ENCODE data around the gene NUP160.
"Not testable (repeated sequence)": the region's sequence is repeated elsewhere in the genome, so short reads cannot be mapped to it uniquely, and the experiment has no call there.

Gene NUP160

DNA sequence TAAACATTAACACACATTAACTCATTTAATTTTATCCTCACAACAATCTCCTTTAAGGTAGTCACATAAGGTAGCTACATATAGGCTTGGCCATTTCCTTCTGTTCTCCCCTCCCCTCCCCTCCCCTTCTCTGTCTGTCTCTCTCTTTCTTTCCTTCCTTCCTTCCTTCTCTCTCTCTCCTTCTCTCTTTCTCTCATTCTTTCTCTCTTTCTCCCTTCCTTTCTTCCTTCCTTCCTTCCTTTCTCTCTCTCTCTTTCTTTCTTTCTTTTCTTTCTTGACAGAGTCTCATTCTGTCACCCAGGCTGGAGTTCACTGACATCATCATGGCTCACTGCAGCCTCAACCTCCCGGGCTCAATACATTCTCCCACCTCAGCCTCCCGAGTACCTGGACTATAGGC is 22.3 kb upstream of the NUP160 start:
- POLR2A ChIA-PET, result no interaction called here

DNA sequence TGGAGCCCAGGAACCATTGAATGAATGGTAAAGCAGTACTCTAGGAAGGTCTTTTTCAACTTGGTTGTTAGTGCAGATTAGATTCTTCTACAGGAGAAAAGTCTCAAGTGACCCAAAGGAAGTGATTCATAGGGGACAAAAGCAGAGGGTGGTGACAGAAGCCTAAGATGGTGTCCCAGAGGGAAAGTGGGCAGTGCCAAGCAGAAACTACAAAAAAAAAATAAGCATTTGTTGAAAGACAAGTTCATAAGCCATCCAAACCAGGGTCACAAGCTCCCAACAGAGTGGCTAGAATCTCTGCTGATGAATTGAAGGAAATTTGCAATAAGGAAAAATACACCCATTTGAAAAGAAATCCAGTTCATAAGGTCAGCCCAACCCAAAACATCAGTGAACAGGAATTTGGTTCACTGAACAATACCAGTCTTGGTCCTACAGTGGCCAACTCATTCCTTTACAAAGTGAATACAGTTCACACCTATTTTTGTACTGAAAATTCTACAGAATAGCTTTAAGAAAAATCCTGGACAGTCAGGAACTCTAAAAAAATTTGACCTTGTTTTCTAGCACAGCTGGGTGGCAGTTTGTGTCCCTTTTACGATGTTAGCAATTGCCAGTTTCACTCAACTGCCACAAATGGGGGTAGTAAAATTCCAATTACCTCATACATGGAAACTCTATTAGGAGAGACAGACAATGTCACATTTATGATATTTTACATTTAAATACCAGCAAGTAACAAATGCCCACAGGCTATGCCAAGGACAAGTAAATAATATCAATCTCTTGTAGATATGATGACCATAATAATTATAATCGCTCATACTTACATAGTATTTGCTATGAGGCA is 21.6 kb upstream of the NUP160 start:
- no peak for DNase-seq (ENCODE audit: low read depth, low spot score)
- CTCF ChIA-PET, result interaction anchor here (0.6 to 1.0 kb wide), 2 partner anchors 57 to 240 kb away, joined by 3 read pairs; no protein-coding TSS in a partner anchor
- POLR2A ChIA-PET, result no interaction called here
- H3K4me3 ChIP-seq (ENCODE audit: low read depth, low read length), result no peak overlapping the region
- TF ChIP-seq, protein P1, sequence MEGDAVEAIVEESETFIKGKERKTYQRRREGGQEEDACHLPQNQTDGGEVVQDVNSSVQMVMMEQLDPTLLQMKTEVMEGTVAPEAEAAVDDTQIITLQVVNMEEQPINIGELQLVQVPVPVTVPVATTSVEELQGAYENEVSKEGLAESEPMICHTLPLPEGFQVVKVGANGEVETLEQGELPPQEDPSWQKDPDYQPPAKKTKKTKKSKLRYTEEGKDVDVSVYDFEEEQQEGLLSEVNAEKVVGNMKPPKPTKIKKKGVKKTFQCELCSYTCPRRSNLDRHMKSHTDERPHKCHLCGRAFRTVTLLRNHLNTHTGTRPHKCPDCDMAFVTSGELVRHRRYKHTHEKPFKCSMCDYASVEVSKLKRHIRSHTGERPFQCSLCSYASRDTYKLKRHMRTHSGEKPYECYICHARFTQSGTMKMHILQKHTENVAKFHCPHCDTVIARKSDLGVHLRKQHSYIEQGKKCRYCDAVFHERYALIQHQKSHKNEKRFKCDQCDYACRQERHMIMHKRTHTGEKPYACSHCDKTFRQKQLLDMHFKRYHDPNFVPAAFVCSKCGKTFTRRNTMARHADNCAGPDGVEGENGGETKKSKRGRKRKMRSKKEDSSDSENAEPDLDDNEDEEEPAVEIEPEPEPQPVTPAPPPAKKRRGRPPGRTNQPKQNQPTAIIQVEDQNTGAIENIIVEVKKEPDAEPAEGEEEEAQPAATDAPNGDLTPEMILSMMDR (IDR thresholded peaks at IDR 0.05; ENCODE audit: insufficient read depth, low read length, missing control alignments), result no peak

More for the DNA sequence above, 22.3 kb upstream of the NUP160 start:
- DNase-seq (ENCODE audit: low read depth, low spot score), result no peak
- TF ChIP-seq, protein P1 (IDR thresholded peaks at IDR 0.05; ENCODE audit: insufficient read depth, low read length, missing control alignments), result no peak
- no peak overlapping the region for H3K4me3 ChIP-seq (ENCODE audit: low read depth, low read length)
- CTCF ChIA-PET, result no interaction called here

DNA sequence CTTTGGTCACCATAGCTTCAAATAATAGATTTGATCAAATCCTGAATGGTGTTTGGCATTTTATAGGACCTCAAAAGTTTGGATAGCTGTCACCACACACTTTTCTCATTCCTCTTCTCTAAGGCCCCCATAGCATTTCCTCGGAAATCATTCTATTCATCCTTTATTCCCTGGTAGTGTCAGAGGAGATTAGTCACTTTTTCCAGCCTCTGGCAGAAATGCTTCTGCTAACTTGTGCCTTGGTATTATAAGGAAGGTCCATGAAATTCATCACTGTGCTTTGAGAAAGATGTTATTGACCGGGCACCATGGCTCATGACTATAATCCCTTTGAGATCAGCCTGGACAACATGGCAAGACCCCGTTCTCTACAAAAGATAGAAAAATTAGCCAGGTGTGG is 19.7 kb upstream of the NUP160 start:
- TF ChIP-seq, protein P1 (IDR thresholded peaks at IDR 0.05; ENCODE audit: insufficient read depth, low read length, missing control alignments), result no peak
- ChIA-PET CTCF (interaction anchor here (0.7 to 1.9 kb wide), 2 partner anchors 14 to 240 kb away, joined by 3 to 8 read pairs; no protein-coding TSS in a partner anchor), POLR2A (no interaction called here)
- no peak overlapping the region for H3K4me3 ChIP-seq (ENCODE audit: low read depth, low read length)
- no peak for DNase-seq (ENCODE audit: low read depth, low spot score)

DNA sequence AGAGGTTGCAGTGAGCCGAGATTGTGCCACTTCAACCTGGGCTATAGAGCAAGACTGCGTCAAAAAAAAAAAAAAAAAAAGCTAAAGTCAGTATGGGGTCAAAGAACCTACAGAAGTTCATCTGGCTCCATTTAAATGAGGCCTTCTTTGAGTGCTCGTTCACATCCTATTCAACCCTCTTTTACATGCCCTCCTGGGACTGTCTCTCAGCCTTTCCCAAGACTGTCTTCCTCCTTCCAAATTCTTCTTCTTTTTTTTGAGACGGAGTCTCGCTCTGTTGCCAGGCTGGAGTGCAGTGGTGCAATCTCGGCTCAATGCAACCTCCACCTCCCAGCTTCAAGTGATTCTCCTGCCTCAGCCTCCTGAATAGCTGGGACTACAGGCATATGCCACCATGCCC is 18.7 kb upstream of the NUP160 start:
- ChIA-PET CTCF (interaction anchor here (0.6 to 1.2 kb wide), 2 partner anchors 8 to 243 kb away, joined by 3 read pairs; no protein-coding TSS in a partner anchor), POLR2A (interaction anchor here (0.7 kb wide), 1 partner anchor 65 kb away, joined by 3 read pairs; no protein-coding TSS in a partner anchor)
- not testable (repeated sequence) for DNase-seq (ENCODE audit: low read depth, low spot score)

DNA sequence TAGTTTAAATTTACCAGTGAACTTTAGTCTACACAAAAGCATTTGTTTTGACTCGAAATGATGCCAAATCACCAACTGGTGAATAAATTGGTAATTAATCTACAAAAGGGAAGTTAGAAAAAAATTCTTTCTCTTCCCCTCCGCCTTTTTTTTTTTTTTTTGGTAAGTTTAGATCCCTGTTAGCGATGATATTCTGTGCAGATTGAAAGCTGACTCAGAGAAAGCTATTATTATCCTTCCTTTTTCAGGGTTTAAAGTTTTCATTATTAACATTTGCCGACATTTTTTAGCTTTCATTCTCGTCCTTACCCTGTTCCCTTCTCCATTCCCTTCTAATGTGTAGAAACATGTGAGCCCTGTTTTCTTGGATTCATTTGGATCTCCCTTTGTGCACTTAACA is 16.8 kb upstream of the NUP160 start:
- no peak for DNase-seq (ENCODE audit: low read depth, low spot score)
- H3K4me3 ChIP-seq (ENCODE audit: low read depth, low read length), result peak overlapping the region; percentile 4; the same call in 1 of the 2 replicates
- POLR2A ChIA-PET, result no interaction called here
- TF ChIP-seq, protein P1 (IDR thresholded peaks at IDR 0.05; ENCODE audit: insufficient read depth, low read length, missing control alignments), result no peak
- CTCF ChIA-PET, result interaction anchor here (1.1 to 2.7 kb wide), 4 partner anchors 12 to 246 kb away, joined by 3 to 31 read pairs (median 4); no protein-coding TSS in a partner anchor

More for the DNA sequence above, 18.7 kb upstream of the NUP160 start:
- H3K4me3 ChIP-seq (ENCODE audit: low read depth, low read length), result not testable (repeated sequence)

DNA sequence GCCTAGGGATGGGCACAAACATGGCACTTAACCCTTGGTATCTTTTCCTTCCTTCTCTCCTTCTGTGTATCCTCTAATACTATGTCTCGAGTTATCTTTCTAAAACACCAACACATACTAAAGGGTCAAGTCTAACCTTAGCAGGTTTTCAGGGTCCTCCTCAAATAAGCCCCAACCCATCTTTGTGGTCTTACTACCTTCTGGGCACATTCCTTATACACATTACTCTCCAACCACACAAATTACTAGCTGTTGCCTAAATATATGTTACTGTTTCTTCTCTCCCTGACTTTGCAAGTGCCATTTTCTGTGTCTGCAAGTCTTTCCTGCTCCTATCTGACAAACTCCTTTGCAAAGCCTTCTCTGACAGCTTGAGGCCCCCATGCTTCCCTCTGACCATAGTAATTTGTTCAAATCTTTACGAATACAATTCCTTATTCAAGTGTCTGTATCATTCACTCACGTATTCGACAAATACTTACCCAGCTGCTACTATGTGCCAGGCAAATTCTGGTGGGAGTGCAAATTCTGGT is 15.8 kb upstream of the NUP160 start:
- TF ChIP-seq, protein P1 (IDR thresholded peaks at IDR 0.05; ENCODE audit: insufficient read depth, low read length, missing control alignments), result no peak
- no peak overlapping the region for H3K4me3 ChIP-seq (ENCODE audit: low read depth, low read length)
- ChIA-PET CTCF (interaction anchor here (1.1 to 2.7 kb wide), 3 partner anchors 11 to 246 kb away, joined by 3 to 31 read pairs (median 4); no protein-coding TSS in a partner anchor), POLR2A (no interaction called here)
- no peak for DNase-seq (ENCODE audit: low read depth, low spot score)

All from AG04449 (cell line).